Keratinocyte (primary cell): ENCODE measurements around the gene DHRSX. TPM values are rescaled to one million over a fixed set of nuclear protein-coding genes. Genes with fewer than 3 reads are reported as not detected.

Experiments
- DNase-seq: peaks from one replicate; pipeline ENCODE4 v3.0.0-alpha.2; 2011; ENCODE audit warnings: low read depth, missing footprints, low spot score
- FAIRE-seq: peaks from 2 replicates; lab custom pipeline; 2011; peaks lifted over from hg19 to GRCh38; lab: Jason Lieb, UNC
- H2AFZ ChIP-seq: 2 replicates; pipeline ENCODE4 v1.6.0; 2012; ENCODE audit warnings: low read length, control low read depth, inconsistent platforms; ENCODE audit not compliant: control insufficient read depth
- H3K27ac ChIP-seq: 2 replicates; pipeline ENCODE4 v1.5.1; 2011; ENCODE audit warnings: low read length; ENCODE audit not compliant: control insufficient read depth, insufficient read depth
- H3K27me3 ChIP-seq: 3 replicates; pipeline ENCODE4 v1.6.0; 2011; ENCODE audit warnings: low read length; ENCODE audit not compliant: control insufficient read depth, insufficient read depth; ENCODE audit errors: extremely low read depth
- H3K36me3 ChIP-seq, 2 experiments: 2 replicates in 1 of 2; 3 replicates in 1 of 2; pipeline ENCODE4 v1.5.1; 2011; ENCODE audit warnings: low read length in 2 of 2, mild to moderate bottlenecking in 1 of 2; ENCODE audit not compliant: control insufficient read depth in 2 of 2, insufficient read depth in 2 of 2; ENCODE audit errors: extremely low read depth in 1 of 2
- H3K4me1 ChIP-seq: 3 replicates; pipeline ENCODE4 v1.5.1; 2011; ENCODE audit warnings: low read length; ENCODE audit not compliant: control insufficient read depth, insufficient read depth; ENCODE audit errors: extremely low read depth
- H3K4me2 ChIP-seq: 3 replicates; pipeline ENCODE4 v1.6.0; 2011; ENCODE audit warnings: low read depth, low read length; ENCODE audit not compliant: control insufficient read depth, insufficient read depth; ENCODE audit errors: extremely low read depth
- H3K4me3 ChIP-seq, 3 experiments: fragments of 200-600 bp in 1 of 3; sonication (generic) in 1 of 3; 2 replicates in 2 of 3; 3 replicates in 1 of 3; pipeline ENCODE4 v1.5.1; 2011 to 2016; ENCODE audit warnings: low read length in 3 of 3, mild to moderate bottlenecking in 3 of 3, control low read depth in 2 of 3, inconsistent platforms in 1 of 3, low read depth in 1 of 3, mixed read lengths in 1 of 3, mixed run types in 1 of 3, moderate library complexity in 1 of 3; ENCODE audit not compliant: control insufficient read depth in 2 of 3, insufficient read depth in 2 of 3; ENCODE audit errors: extremely low read depth in 1 of 3
- H3K79me2 ChIP-seq: 2 replicates; pipeline ENCODE4 v1.6.0; 2012; ENCODE audit warnings: low read length; ENCODE audit not compliant: control insufficient read depth, insufficient read depth
- H3K9ac ChIP-seq: 3 replicates; pipeline ENCODE4 v1.6.0; 2011; ENCODE audit warnings: low read length; ENCODE audit not compliant: control insufficient read depth, insufficient read depth; ENCODE audit errors: extremely low read depth
- H3K9me1 ChIP-seq: 3 replicates; pipeline ENCODE4 v1.6.0; 2011; ENCODE audit warnings: low read length; ENCODE audit not compliant: control insufficient read depth, insufficient read depth; ENCODE audit errors: extremely low read depth
- H3K9me3 ChIP-seq: 2 replicates; pipeline ENCODE4 v1.5.1; 2012; ENCODE audit warnings: low read depth, low read length; ENCODE audit not compliant: control insufficient read depth
- H4K20me1 ChIP-seq: 3 replicates; pipeline ENCODE4 v1.6.0; 2011; ENCODE audit warnings: low read length; ENCODE audit not compliant: control insufficient read depth, insufficient read depth; ENCODE audit errors: extremely low read depth
- CTCF ChIP-seq, 3 experiments: IDR thresholded peaks in 1 of 3; conservative IDR thresholded peaks in 1 of 3; optimal IDR thresholded peaks in 1 of 3; 2 replicates in 2 of 3; 3 replicates in 1 of 3; pipeline versions ENCODE3 to v1.5.1; 2011; ENCODE audit warnings: low read length in 3 of 3, mild to moderate bottlenecking in 3 of 3, moderate library complexity in 2 of 3, control low read depth in 1 of 3, inconsistent platforms in 1 of 3; ENCODE audit not compliant: insufficient read depth in 2 of 3; ENCODE audit errors: extremely low read depth in 1 of 3
- EZH2 ChIP-seq: IDR thresholded peaks from one replicate; pipeline ENCODE4 v1.6.1; 2012; ENCODE audit warnings: inconsistent platforms, mild to moderate bottlenecking, low read length, moderate library complexity
- dilution Hi-C: fragments of 300-500 bp; cut with MboI; formaldehyde crosslinking; loops from one replicate; pipeline ENCODE4 v1.7.0; 2020; ENCODE audit warnings: low sequenced_read_pairs; ENCODE audit not compliant: extremely low pct_ligation_motif_present
- polyA plus RNA-seq, 5 experiments: library from polyadenylated mRNA; depleted of rRNA in 3 of 5; stranded (reverse) in 3 of 5; stranded (forward) in 1 of 5; unstranded in 1 of 5; fragments of >200 nt; gene quantifications; 1 replicate in 1 of 5; 2 replicates in 3 of 5; 3 replicates in 1 of 5; pipeline versions ENCODE4 v1.2.1 to v1.2.3, GENCODE V29; 2011 to 2012; ENCODE audit warnings: missing spikeins in 2 of 5, low read depth in 1 of 5, low replicate concordance in 1 of 5

DHRSX gene
- polyA plus RNA-seq, 1 donor (not counting 4 experiments of a cell fraction or from before 2014, with no cell fraction given): 20.4 TPM

- H2AFZ ChIP-seq: peak overlapping the region; percentile 75
- no peak overlapping the region for H3K4me3 ChIP-seq
- peaks cover 23% of the 10 kb centered on the region for H3K79me2 ChIP-seq
- no peaks in the 10 kb centered on the region for H3K36me3 ChIP-seq
- no peaks in the 10 kb centered on the region for H3K9me3 ChIP-seq
- peak overlapping the region; percentile 9 for H3K9ac ChIP-seq
- dilution Hi-C loops: no loop called here
- H3K4me2 ChIP-seq: peak overlapping the region; percentile 56
- FAIRE-seq (no peak), DNase-seq (no peak)
- peaks cover 24% of the 10 kb centered on the region for H3K4me1 ChIP-seq
- H4K20me1 ChIP-seq: no peaks in the 10 kb centered on the region
- no peak for TF ChIP-seq EZH2
- TF ChIP-seq CTCF (optimal IDR thresholded peaks at IDR 0.05 in 1 of 3, IDR thresholded peaks at IDR 0.05 in 1 of 3, conservative IDR thresholded peaks at IDR 0.05 in 1 of 3; ENCODE audit: extremely low read depth in 1 of 3, insufficient read depth in 2 of 3, low read length in 3 of 3): no peak
- H3K27me3 ChIP-seq: no peaks in the 10 kb centered on the region
- H3K27ac ChIP-seq: no peak overlapping the region
- no peaks in the 10 kb centered on the region for H3K9me1 ChIP-seq
Observed at GRCh38 chrX:2502668-2503519, 2.1 kb upstream of the DHRSX start.

DNA sequence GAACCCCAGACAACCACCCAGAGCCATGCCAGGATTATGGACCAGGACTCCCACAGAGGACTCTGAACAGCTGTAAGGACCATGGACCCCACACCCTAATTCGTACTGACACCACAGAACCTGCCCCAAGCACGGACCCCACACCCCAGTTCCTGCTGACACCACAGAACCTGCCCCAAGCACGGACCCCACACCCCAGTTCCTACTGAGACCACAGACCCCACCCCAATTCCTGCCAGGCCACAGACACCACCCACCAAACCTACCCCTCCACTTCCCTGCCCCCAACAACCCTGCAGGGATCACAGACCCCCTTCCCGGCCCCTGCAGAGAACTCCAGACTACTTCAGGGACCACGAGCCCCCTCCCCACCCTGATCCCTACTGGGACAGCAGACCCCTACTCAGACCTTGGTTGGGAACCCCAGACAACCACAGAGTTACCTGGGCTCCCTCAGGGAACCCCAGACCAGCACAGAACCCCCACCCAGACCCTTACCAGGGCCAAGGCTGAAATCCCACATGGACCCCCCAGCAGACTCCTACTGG, 1.4 kb upstream of the DHRSX start:
- H3K36me3 ChIP-seq: no peaks in the 10 kb centered on the region
- no peak overlapping the region for H3K4me3 ChIP-seq
- no peak for DNase-seq
- peaks cover 25% of the 10 kb centered on the region for H3K4me1 ChIP-seq
- no peak overlapping the region for H3K9ac ChIP-seq
- TF ChIP-seq CTCF (optimal IDR thresholded peaks at IDR 0.05 in 1 of 3, IDR thresholded peaks at IDR 0.05 in 1 of 3, conservative IDR thresholded peaks at IDR 0.05 in 1 of 3; ENCODE audit: extremely low read depth in 1 of 3, insufficient read depth in 2 of 3, low read length in 3 of 3): no peak
- TF ChIP-seq EZH2: no peak
- H3K9me3 ChIP-seq: no peaks in the 10 kb centered on the region
- H4K20me1 ChIP-seq: no peaks in the 10 kb centered on the region
- H3K9me1 ChIP-seq: no peaks in the 10 kb centered on the region
- no peak overlapping the region for H3K27ac ChIP-seq
- no peak for FAIRE-seq
- no peaks in the 10 kb centered on the region for H3K27me3 ChIP-seq
- no peak overlapping the region for H2AFZ ChIP-seq
- dilution Hi-C loops: no loop called here
- peak overlapping the region; percentile 56 for H3K4me2 ChIP-seq
- peaks cover 30% of the 10 kb centered on the region for H3K79me2 ChIP-seq
